Stimulated activated effector memory CD8-positive, alpha-beta T cell treated with anti-CD3 and anti-CD28 coated beads, Interleukin-12 subunit alpha, Interleukin-12 subunit beta, amount 100 ng/mL, for 72 hours (primary cell): Measurements from ENCODE around the gene EIPR1.

Source experiments
- ATAC-seq: fragments of 150-1000 bp; cut with Tn5 transposase; 2 replicates; pipeline ENCODE4 v1.10.0; 2021
- DNase-seq, 2 donors: peaks; one replicate each; pipeline ENCODE4 v3.0.0; 2021 to 2022; ENCODE audit warnings: low spot score in 2 of 2
- H3K27ac Mint-ChIP-seq: one replicate; pipeline ENCODE4 v1.8.0; 2022; ENCODE audit warnings: mild to moderate bottlenecking, mixed read lengths
- H3K36me3 Mint-ChIP-seq: one replicate; pipeline ENCODE4 v1.8.0; 2022; ENCODE audit warnings: mild to moderate bottlenecking, mixed read lengths
- H3K4me1 Mint-ChIP-seq: one replicate; pipeline ENCODE4 v1.8.0; 2022; ENCODE audit warnings: mixed read lengths
- H3K4me3 Mint-ChIP-seq: one replicate; pipeline ENCODE4 v1.8.0; 2022; ENCODE audit warnings: mild to moderate bottlenecking, mixed read lengths
- H3K9me3 Mint-ChIP-seq: one replicate; pipeline ENCODE4 v1.8.0; 2022; ENCODE audit warnings: mixed read lengths

EIPR1 gene

DNA sequence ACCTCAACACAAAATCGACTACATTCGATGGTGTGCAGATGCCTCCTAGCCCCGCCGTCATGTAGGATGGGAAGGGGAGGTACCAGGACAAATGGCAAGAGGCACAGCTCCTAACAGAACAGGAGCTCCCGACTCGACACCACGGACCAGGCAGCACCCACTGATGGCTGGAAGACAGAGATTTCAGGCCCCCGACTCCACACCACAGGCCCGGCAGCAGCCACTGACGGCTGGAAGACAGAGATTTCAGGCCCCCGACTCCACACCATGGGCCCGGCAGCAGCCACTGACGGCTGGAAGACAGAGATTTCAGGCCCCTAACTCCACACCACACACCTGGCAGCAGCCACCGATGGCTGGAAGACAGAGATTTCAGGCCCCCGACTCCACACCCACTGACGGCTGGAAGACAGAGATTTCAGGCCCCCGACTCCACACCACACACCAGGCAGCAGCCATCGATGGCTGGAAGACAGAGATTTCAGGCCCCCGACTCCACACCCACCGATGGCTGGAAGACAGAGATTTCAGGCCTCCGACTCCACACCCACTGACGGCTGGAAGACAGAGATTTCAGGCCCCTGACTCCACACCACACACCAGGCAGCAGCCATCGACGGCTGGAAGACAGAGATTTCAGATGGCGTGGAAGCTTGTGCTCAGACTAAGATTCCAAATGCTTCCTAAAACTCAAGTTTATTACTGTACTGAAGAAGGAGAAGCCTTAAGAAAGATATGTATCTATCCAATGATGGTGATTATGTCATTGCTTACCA, 135.5 kb downstream of the EIPR1 start:
- Mint-ChIP-seq H3K4me3 (peak overlapping the region; percentile 38), H3K4me1 (peaks cover 30% of the 10 kb centered on the region), H3K27ac (peak overlapping the region; percentile 12), H3K36me3 (no peaks in the 10 kb centered on the region), H3K9me3 (no peaks in the 10 kb centered on the region)
- ATAC-seq (no peak), DNase-seq (no peak)

DNA sequence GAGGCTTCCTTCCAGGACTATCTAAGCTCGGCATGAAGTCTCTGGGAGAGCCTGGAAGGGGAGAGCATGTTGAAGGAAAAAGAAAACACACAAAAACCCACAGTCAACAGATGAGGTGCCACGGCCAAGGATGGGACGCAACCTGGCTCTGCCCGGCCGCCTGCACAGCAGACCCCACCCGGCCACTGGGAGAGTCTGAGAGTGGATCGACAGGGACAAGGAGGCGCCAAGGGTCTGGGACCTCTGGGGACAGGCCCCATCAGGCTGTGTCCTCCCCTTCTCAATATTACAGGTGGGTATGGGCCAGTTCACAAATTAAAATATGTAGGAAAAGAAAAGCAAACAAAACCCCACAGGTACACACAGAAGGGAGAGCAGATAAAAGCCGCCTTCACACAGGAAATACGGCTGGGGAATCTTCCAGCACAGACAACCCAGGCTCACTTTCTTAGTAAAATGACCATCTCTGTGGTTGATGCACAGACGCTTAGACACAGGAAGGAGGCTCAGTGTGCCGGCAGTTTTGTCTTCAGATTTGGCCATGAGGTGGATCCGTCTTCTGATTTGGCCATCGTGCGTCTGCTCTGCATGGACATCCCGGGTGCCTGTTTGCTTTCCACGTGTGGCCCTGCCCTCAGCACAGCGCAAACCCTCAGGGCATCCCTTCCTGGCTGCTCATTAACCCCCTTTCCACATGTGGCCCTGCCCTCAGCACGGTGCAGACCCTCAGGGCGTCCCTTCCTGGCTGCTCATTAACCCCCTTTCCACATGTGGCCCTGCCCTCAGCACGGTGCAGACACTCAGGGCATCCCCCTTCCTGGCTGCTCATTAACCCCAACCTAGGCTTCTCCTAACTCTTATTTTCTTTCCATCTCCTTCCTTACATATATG, 138.4 kb downstream of the EIPR1 start:
- Mint-ChIP-seq H3K9me3 (no peaks in the 10 kb centered on the region), H3K27ac (no peak overlapping the region), H3K4me1 (peaks cover 45% of the 10 kb centered on the region), H3K4me3 (no peak overlapping the region), H3K36me3 (no peaks in the 10 kb centered on the region)
- peak; percentile 94 for ATAC-seq
- no peak for DNase-seq

DNA sequence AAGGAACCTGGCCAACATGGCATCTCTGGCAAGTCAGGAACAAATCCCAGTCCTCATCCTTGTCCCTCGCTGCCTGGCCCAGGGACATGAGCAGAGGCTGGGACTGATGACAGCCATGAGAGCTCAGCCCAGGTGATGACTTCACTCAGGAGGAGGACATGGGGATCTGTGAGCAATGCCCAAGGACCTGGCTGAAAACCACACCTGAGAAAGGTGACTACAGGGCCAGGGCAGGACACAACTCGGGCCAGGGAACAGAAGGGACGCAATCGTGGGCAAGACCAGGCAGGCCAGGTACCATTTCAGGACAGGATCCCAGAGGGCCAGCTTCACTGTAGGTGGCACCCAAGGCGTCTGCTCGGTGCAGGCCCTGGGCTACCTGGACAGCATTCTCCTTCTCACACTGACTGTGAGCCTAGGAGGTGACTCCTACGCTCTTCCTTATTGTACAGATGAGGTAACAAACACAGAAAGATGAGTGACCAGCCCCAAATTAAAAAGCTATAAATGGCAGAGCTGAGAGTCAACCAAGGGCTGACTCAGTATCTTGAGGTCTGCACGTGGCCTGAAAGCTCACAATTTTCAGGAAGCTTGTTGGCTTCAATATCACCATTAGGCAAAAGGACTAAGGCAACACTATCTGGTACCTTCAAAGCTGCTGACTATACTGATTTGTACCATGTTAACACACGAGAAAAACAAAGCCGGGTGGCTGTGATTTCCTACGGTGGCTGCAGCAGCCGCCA, 141.1 kb downstream of the EIPR1 start:
- Mint-ChIP-seq H3K36me3 (peaks cover 5% of the 10 kb centered on the region), H3K4me1 (peaks cover 20% of the 10 kb centered on the region), H3K27ac (peak overlapping the region; percentile 54), H3K9me3 (no peaks in the 10 kb centered on the region), H3K4me3 (no peak overlapping the region)
- no peak for DNase-seq
- ATAC-seq, result peak; percentile 44

DNA sequence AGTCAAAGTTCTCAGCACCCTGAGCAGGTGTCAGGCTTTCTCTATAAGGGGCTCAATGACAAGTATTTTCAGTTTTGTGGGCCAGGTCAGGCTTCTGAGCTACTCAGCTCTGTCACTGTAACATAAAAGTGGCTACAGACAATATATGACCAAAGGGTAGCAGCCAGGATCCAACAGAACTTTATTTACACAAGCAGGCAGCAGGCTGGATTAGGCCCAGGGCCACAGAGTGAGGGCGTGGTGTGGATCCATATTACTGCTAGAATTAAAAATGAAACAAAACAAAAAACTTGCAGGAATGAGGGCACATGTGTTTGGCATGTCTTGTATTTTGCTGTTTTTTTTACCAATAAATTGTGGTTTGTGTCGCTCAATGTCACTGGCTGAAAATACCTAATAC, 143.7 kb downstream of the EIPR1 start:
- ATAC-seq, result no peak
- peaks cover 20% of the 10 kb centered on the region for H3K4me1 Mint-ChIP-seq
- H3K36me3 Mint-ChIP-seq, result peaks cover 5% of the 10 kb centered on the region
- no peak for DNase-seq
- no peaks in the 10 kb centered on the region for H3K9me3 Mint-ChIP-seq
- no peak overlapping the region for H3K27ac Mint-ChIP-seq
- H3K4me3 Mint-ChIP-seq, result no peak overlapping the region

DNA sequence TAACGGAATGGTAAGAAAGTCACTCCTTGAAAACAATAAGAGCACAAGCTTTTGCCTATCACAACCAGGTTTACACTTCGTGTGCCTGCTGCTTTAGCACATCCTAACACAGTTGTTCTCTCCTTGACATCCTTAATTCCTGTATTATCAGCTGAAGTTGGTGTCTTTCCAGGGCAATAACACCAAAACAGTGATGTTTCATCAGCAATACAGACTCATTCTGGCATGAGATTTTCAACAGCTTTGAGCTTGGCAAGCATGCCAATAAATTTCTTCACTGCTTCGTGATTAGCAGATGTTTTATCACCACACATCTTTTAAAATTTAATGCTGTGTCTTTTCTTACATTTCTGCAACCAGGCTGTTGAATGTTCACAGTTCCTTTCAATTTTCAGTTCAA, 148.4 kb downstream of the EIPR1 start:
- Mint-ChIP-seq H3K36me3 (peaks cover 5% of the 10 kb centered on the region), H3K4me1 (peaks cover 14% of the 10 kb centered on the region), H3K9me3 (peaks cover 5% of the 10 kb centered on the region), H3K4me3 (no peak overlapping the region), H3K27ac (no peak overlapping the region)
- ATAC-seq (no peak), DNase-seq (no peak)

DNA sequence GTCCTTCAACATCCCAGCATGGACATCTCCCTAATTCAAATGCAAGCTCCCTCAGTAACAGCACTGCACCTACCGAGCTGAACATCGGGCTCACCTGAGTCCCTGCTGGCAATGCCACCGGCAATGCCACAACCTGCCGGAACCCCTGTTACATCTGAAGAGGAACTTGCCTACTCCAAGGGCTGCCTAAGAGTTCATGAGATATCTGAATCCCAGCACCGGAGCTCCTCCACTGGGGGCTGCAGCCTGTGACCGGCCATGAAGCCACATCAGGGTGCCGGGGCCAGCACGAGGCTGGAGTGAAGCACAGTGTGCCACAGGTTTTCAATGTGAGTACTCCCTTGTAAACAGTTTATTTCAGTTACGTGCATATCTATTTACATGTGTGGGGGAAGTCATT, 152.9 kb downstream of the EIPR1 start:
- peaks cover 16% of the 10 kb centered on the region for H3K36me3 Mint-ChIP-seq
- ATAC-seq, result no peak
- peak overlapping the region; percentile 99 for H3K27ac Mint-ChIP-seq
- H3K4me3 Mint-ChIP-seq, result no peak overlapping the region
- H3K4me1 Mint-ChIP-seq, result peaks cover 38% of the 10 kb centered on the region
- DNase-seq, result no peak
- peaks cover 5% of the 10 kb centered on the region for H3K9me3 Mint-ChIP-seq

DNA sequence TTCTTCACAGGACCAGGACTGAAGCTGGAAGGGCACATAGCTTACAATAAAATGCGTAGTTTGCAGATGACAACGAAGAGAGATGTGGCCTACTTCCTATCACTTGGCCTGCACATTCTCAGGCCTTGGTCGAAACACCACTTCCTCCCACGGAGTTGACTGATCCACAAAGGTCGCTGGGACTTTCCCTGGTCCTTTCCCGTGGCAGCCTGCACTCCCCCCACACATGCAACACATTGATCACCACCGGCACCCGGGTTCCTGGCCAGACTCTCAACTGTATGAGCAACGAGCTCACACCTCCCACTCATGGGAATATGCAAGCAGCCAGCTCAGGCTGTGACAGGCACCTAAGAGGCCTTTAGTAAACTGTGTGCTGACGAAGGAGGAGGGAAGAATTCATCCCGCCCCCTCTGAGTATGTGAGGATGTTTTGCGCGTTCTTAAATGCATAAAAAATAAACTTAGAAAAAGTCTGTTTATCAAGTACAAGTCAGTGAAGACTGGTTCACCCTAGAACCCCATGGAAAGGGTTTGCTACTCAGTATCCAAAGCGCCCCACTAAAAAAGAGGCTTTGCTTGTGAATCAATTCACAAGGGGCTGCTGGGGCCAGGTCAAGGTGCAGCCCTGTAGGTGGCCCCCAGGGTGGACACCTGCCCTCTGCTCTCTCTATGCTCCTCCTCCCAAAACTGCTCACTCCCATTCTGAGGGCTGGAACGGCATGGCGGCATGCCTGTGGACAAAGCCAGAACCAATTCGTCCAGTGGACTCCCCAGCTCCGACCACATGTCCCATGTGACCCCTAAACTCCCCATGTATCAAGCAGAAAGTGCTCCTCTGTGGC, 154.3 kb downstream of the EIPR1 start:
- peak overlapping the region; percentile 54 for H3K4me3 Mint-ChIP-seq

DNA sequence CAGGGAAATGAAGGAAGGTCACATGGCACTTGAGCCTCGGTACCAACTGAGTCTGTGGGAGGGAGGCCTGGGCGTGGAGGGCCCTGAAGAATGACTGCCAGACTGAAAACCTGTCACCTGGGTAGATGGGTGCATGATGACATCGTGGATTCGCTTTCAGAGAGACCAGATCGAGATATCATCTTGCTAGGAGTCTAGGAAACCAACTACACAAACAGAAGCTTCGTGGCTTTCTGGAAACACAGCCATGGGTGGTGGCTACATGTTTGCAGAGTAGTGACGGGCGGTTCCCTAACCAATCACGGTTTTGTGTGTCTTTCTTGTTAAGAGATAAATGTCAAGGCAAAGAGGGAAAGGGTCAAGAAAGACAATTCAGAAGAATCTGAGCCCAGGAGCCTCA, 155.0 kb downstream of the EIPR1 start:
- Mint-ChIP-seq H3K4me3 (peak overlapping the region; percentile 54), H3K4me1 (peaks cover 42% of the 10 kb centered on the region), H3K9me3 (peaks cover 5% of the 10 kb centered on the region), H3K27ac (peak overlapping the region; percentile 99), H3K36me3 (peaks cover 16% of the 10 kb centered on the region)
- DNase-seq, result peak; percentile 37 to 82
- ATAC-seq, result peak; percentile 84

More for the DNA sequence above, 154.3 kb downstream of the EIPR1 start:
- Mint-ChIP-seq H3K9me3 (peaks cover 5% of the 10 kb centered on the region), H3K4me1 (peaks cover 38% of the 10 kb centered on the region), H3K27ac (peak overlapping the region; percentile 99), H3K36me3 (peaks cover 16% of the 10 kb centered on the region)
- DNase-seq (peak; percentile 69 to 94), ATAC-seq (peak; percentile 96)

DNA sequence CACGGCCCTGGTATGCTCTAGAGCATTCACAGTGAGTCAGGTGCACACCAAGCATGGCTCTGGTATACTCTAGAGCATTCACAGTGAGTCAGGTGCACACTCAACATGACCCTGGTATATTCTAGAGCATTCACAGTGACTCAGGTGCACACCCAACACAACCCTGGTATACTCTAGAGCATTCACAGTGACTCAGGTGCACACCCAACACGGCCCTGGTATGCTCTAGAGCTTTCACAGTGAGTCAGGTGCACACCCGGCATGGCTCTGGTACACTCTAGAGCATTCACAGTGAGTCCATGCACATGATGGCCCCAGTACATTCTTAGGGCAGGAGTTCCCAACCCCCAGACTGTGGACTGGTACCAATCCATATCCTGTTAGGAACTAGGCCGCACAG, 158.1 kb downstream of the EIPR1 start:
- peaks cover 16% of the 10 kb centered on the region for H3K36me3 Mint-ChIP-seq
- ATAC-seq (no peak), DNase-seq (no peak)
- no peak overlapping the region for H3K27ac Mint-ChIP-seq
- H3K4me1 Mint-ChIP-seq, result peaks cover 58% of the 10 kb centered on the region
- H3K4me3 Mint-ChIP-seq, result no peak overlapping the region
- no peaks in the 10 kb centered on the region for H3K9me3 Mint-ChIP-seq

DNA sequence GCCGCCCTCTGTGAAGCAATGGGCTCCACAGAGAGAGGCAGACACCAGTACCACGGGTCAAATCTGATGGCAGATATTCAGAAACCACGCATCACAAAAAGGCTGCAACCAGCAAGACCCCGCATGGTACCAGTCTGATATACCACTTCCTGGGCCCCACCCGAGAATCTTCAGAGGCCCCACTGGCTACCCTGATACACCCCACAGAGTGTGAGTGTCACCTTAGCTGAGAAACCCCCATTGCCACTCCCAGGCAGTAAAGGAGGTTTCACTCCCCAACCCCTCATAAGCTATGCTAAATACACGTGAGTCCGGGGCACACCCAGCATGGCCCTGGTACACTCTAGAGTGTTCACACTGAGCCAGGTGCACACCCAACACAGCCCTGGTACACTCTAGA, 160.0 kb downstream of the EIPR1 start:
- ATAC-seq (peak; percentile 12), DNase-seq (no peak)
- Mint-ChIP-seq H3K36me3 (peaks cover 4% of the 10 kb centered on the region), H3K4me1 (peaks cover 47% of the 10 kb centered on the region), H3K9me3 (no peaks in the 10 kb centered on the region), H3K27ac (peak overlapping the region; percentile 80), H3K4me3 (no peak overlapping the region)

DNA sequence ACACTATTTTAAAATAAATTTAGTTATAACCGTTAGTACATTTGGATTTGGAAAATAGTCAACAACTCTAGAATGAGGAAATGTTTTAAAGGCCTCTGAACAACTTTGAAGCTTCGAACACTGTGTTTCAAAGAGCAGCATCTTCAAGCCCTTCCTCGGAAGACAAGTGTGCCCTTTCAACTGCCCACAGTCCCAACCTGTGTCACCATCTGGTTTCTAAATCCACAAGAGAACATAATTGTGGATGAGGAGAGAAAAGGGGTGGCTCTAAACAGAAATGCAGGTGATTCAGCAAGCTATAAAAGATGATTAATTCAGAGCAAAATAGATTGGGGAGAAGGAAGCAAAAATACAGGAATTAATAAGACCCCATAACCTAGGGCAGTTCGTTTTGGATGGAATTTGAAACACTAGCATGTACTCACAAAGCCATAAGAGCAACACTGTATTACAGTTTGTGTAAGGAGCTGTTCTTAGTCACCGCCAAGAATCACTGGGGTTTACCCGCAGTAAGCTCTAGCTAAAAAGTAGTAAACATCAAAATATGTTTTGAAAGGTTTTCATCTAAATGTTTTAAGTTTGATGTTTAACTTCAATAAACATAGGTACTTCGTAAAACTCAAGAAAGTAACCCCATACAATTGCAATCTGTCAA, 160.7 kb downstream of the EIPR1 start:
- ATAC-seq (peak; percentile 67), DNase-seq (no peak)
- Mint-ChIP-seq H3K27ac (peak overlapping the region; percentile 80), H3K4me3 (no peak overlapping the region), H3K36me3 (no peaks in the 10 kb centered on the region), H3K4me1 (peaks cover 40% of the 10 kb centered on the region), H3K9me3 (no peaks in the 10 kb centered on the region)

DNA sequence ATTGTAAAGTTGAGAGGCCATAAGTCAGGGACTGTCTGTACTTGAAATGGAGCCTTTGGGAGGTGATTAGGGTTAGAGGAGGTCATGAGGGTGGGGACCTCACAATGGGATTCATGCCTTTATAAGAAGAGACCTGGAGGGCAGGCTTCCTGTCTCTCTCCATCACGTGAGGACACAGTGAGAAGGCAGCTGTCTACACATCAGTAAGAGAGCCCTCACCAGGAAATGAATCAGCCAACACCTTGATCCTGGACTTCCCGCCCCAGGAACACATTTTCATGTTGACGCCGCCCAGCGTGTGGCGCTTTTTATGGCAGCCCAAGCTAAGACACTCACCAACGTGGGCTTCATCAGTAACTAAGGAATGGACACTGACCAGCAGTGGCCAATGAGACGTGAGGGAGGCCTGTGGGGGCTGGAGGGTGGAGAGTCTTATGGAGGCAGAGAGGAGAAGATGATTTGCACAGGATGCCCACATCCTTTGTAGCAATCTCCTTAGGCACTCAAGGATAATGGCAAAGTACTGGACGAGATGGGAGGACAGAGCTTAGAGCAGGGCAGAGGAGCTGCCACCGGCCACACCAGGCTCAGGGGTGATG, 162.7 kb downstream of the EIPR1 start:
- Mint-ChIP-seq H3K36me3 (no peaks in the 10 kb centered on the region), H3K4me1 (peaks cover 38% of the 10 kb centered on the region), H3K9me3 (no peaks in the 10 kb centered on the region), H3K27ac (peak overlapping the region; percentile 55), H3K4me3 (no peak overlapping the region)
- DNase-seq, result no peak
- no peak for ATAC-seq

DNA sequence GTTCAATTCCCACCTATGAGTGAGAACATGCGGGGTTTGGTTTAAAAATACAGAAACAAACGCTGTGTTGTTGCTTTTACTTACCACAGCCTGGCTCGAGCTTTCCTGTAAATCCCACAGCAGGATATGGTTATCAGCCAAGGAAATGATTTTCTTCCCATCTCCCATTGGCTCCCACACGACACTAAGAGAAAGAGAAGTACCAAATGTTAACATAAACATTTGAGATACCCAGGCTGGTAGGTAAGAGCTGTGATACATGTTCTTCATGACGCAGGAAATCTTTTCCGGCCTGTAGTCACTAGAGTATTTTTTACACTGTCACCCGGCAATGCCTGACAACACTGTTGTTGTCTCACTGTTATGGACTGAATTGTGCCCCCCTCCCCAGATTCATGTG, 163.6 kb downstream of the EIPR1 start:
- Mint-ChIP-seq H3K4me1 (peaks cover 44% of the 10 kb centered on the region), H3K9me3 (no peaks in the 10 kb centered on the region), H3K27ac (peak overlapping the region; percentile 55), H3K4me3 (no peak overlapping the region), H3K36me3 (no peaks in the 10 kb centered on the region)
- no peak for ATAC-seq
- no peak for DNase-seq

DNA sequence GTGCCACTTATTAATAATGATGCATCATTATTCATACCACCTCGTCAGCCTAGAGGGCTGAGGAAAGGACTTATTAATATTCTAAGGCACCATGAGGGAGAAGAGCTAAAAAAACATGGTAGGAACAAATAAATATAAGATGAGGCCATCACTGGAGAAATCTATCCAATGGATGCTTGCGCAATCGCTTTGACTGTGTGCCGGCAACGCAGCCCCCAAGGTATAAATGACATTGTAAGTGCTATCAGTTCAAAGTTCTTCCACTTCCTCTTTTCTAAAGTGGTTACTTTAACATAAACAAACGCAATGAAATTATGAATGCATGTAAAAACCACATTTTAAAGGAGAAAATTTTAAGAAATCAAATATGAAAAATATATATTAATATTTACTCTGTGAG, 164.6 kb downstream of the EIPR1 start:
- no peaks in the 10 kb centered on the region for H3K9me3 Mint-ChIP-seq
- H3K4me1 Mint-ChIP-seq, result peaks cover 52% of the 10 kb centered on the region
- no peaks in the 10 kb centered on the region for H3K36me3 Mint-ChIP-seq
- DNase-seq (no peak), ATAC-seq (no peak)
- H3K27ac Mint-ChIP-seq, result no peak overlapping the region
- H3K4me3 Mint-ChIP-seq, result no peak overlapping the region
